Measurements from ENCODE around the gene ZNF592.

DNA sequence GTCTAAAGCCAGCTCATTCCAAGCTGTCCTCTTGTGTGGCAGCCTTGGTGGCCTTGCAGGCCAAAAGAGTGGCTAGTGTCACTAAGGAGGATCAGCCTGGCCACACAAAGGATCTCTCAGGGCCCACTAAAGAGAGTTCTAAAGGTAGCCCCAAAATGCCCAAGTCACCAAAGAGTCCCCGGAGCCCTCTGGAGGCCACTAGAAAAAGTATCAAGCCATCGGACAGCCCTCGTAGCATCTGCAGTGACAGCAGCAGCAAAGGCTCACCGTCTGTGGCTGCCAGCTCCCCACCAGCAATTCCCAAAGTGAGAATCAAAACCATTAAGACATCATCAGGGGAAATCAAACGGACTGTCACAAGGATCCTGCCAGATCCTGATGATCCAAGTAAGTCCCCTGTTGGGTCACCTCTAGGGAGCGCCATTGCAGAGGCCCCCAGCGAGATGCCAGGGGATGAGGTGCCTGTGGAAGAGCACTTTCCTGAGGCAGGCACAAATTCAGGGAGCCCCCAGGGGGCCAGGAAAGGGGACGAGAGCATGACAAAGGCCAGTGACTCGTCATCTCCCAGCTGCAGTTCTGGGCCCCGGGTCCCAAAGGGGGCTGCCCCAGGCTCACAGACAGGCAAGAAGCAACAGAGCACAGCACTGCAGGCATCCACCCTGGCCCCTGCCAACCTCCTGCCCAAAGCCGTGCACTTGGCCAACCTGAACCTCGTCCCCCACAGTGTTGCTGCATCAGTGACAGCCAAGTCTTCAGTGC is 35.3 kb downstream of the ZNF592 start:
- TF ChIP-seq NFE2L2 (conservative IDR thresholded peaks at IDR 0.05; ENCODE audit: low read length) (no peak), EP300 (IDR thresholded peaks at IDR 0.05) (no peak), ZFP36 (IDR thresholded peaks at IDR 0.05; ENCODE audit: borderline replicate concordance, partially characterized antibody) (no peak)
- TF ChIP-seq, protein P1, sequence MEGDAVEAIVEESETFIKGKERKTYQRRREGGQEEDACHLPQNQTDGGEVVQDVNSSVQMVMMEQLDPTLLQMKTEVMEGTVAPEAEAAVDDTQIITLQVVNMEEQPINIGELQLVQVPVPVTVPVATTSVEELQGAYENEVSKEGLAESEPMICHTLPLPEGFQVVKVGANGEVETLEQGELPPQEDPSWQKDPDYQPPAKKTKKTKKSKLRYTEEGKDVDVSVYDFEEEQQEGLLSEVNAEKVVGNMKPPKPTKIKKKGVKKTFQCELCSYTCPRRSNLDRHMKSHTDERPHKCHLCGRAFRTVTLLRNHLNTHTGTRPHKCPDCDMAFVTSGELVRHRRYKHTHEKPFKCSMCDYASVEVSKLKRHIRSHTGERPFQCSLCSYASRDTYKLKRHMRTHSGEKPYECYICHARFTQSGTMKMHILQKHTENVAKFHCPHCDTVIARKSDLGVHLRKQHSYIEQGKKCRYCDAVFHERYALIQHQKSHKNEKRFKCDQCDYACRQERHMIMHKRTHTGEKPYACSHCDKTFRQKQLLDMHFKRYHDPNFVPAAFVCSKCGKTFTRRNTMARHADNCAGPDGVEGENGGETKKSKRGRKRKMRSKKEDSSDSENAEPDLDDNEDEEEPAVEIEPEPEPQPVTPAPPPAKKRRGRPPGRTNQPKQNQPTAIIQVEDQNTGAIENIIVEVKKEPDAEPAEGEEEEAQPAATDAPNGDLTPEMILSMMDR (IDR thresholded peaks at IDR 0.05): no peak; the same call in 2 of the 3 replicates
